ENCODE results near the gene HOXC4. TPM values are rescaled to one million over a fixed set of nuclear protein-coding genes. Genes with fewer than 3 reads are reported as not detected.

The HOXC4 gene
- total RNA-seq, 2 experiments from 2014 or later, result not detected

GRCh38 chr12:54035568-54036264, 17.9 kb upstream of the HOXC4 start:
- intact Hi-C loops (cut with DNase I, micrococcal nuclease), result no loop called here
- TF ChIP-seq CTCF (IDR thresholded peaks at IDR 0.05), result no peak
- Mint-ChIP-seq H3K9me3 (peaks cover 2% of the 10 kb centered on the region), H3K27ac (no peak overlapping the region), H3K4me1 (ENCODE audit: low read depth) (peaks cover 8% of the 10 kb centered on the region), H3K36me3 (ENCODE audit: low read depth) (no peaks in the 10 kb centered on the region), H3K4me3 (no peak overlapping the region), H3K27me3 (peaks cover 97% of the 10 kb centered on the region)
- Histone ChIP-seq H3K4me3 (ENCODE audit: low read length) (no peak overlapping the region), H3K36me3 (ENCODE audit: insufficient read depth, low read length) (no peaks in the 10 kb centered on the region), H3K4me1 (ENCODE audit: insufficient read depth, low read length) (peaks cover 31% of the 10 kb centered on the region), H3K27me3 (ENCODE audit: control insufficient read depth in 1 of 2, insufficient read depth in 2 of 2, low read length in 2 of 2) (peaks cover 93 to 100% of the 10 kb centered on the region in 2 experiments), H3K27ac (ENCODE audit: low read depth in 1 of 2, low read length in 2 of 2) (no peak overlapping the region), H3K9me3 (ENCODE audit: control insufficient read depth in 1 of 2, insufficient read depth in 1 of 2, low read length in 2 of 2) (peaks cover 10 to 42% of the 10 kb centered on the region in 2 experiments)
- ATAC-seq (ENCODE audit: poor library complexity), result no peak
- ChIA-PET CTCF (interaction anchor here (1.3 kb wide), 1 partner anchor 172 kb away, joined by 3 read pairs; no protein-coding TSS in a partner anchor), POLR2A (no interaction called here)
- no peak for DNase-seq

GRCh38 chr12:54036620-54037359, 16.8 kb upstream of the HOXC4 start:
- POLR2A ChIA-PET, result no interaction called here
- peaks cover 10 to 32% of the 10 kb centered on the region in 2 experiments for H3K9me3 ChIP-seq (ENCODE audit: control insufficient read depth in 1 of 2, insufficient read depth in 1 of 2, low read length in 2 of 2)
- Mint-ChIP-seq H3K9me3 (peaks cover 2% of the 10 kb centered on the region), H3K27me3 (peaks cover 96% of the 10 kb centered on the region), H3K27ac (no peak overlapping the region), H3K4me3 (no peak overlapping the region), H3K4me1 (ENCODE audit: low read depth) (peaks cover 8% of the 10 kb centered on the region), H3K36me3 (ENCODE audit: low read depth) (no peaks in the 10 kb centered on the region)
- H3K4me1 ChIP-seq (ENCODE audit: insufficient read depth, low read length), result peaks cover 25% of the 10 kb centered on the region
- intact Hi-C loops (cut with DNase I, micrococcal nuclease), result no loop called here
- no peak overlapping the region for H3K4me3 ChIP-seq (ENCODE audit: low read length)
- TF ChIP-seq CTCF (IDR thresholded peaks at IDR 0.05), result no peak
- H3K36me3 ChIP-seq (ENCODE audit: insufficient read depth, low read length), result no peaks in the 10 kb centered on the region
- H3K27me3 ChIP-seq (ENCODE audit: control insufficient read depth in 1 of 2, insufficient read depth in 2 of 2, low read length in 2 of 2), result peaks cover 89 to 98% of the 10 kb centered on the region in 2 experiments
- DNase-seq (no peak), ATAC-seq (ENCODE audit: poor library complexity) (no peak)
- H3K27ac ChIP-seq (ENCODE audit: low read depth in 1 of 2, low read length in 2 of 2), result no peak overlapping the region
- CTCF ChIA-PET, result interaction anchor here (0.5 kb wide), 1 partner anchor 183 kb away, joined by 5 read pairs; no protein-coding TSS in a partner anchor

- ChIA-PET CTCF (no interaction called here), POLR2A (no interaction called here)
- Histone ChIP-seq H3K4me3 (ENCODE audit: low read length) (no peak overlapping the region), H3K36me3 (ENCODE audit: insufficient read depth, low read length) (no peaks in the 10 kb centered on the region), H3K9me3 (ENCODE audit: control insufficient read depth in 1 of 2, insufficient read depth in 1 of 2, low read length in 2 of 2) (peaks cover 8 to 29% of the 10 kb centered on the region in 2 experiments), H3K27ac (ENCODE audit: low read depth in 1 of 2, low read length in 2 of 2) (no peak overlapping the region), H3K4me1 (ENCODE audit: insufficient read depth, low read length) (peaks cover 23% of the 10 kb centered on the region), H3K27me3 (ENCODE audit: control insufficient read depth in 1 of 2, insufficient read depth in 2 of 2, low read length in 2 of 2) (peaks cover 86 to 96% of the 10 kb centered on the region in 2 experiments)
- peaks cover 8% of the 10 kb centered on the region for H3K4me1 Mint-ChIP-seq (ENCODE audit: low read depth)
- no peak for DNase-seq
- TF ChIP-seq CTCF (IDR thresholded peaks at IDR 0.05), result no peak
- H3K27ac Mint-ChIP-seq, result no peak overlapping the region
- no peaks in the 10 kb centered on the region for H3K36me3 Mint-ChIP-seq (ENCODE audit: low read depth)
- peaks cover 96% of the 10 kb centered on the region for H3K27me3 Mint-ChIP-seq
- peaks cover 2% of the 10 kb centered on the region for H3K9me3 Mint-ChIP-seq
- intact Hi-C loops (cut with DNase I, micrococcal nuclease), result no loop called here
- no peak for ATAC-seq (ENCODE audit: poor library complexity)
- no peak overlapping the region for H3K4me3 Mint-ChIP-seq
Measured at GRCh38 chr12:54037360-54038283, 16.0 kb upstream of the HOXC4 start.

Measured in CD4-positive, alpha-beta T cell (primary cell).